ENCODE results near the gene ASCC3. TPM values are rescaled to one million over a fixed set of nuclear protein-coding genes. Genes with fewer than 3 reads are reported as not detected.

The ASCC3 gene, protein sequence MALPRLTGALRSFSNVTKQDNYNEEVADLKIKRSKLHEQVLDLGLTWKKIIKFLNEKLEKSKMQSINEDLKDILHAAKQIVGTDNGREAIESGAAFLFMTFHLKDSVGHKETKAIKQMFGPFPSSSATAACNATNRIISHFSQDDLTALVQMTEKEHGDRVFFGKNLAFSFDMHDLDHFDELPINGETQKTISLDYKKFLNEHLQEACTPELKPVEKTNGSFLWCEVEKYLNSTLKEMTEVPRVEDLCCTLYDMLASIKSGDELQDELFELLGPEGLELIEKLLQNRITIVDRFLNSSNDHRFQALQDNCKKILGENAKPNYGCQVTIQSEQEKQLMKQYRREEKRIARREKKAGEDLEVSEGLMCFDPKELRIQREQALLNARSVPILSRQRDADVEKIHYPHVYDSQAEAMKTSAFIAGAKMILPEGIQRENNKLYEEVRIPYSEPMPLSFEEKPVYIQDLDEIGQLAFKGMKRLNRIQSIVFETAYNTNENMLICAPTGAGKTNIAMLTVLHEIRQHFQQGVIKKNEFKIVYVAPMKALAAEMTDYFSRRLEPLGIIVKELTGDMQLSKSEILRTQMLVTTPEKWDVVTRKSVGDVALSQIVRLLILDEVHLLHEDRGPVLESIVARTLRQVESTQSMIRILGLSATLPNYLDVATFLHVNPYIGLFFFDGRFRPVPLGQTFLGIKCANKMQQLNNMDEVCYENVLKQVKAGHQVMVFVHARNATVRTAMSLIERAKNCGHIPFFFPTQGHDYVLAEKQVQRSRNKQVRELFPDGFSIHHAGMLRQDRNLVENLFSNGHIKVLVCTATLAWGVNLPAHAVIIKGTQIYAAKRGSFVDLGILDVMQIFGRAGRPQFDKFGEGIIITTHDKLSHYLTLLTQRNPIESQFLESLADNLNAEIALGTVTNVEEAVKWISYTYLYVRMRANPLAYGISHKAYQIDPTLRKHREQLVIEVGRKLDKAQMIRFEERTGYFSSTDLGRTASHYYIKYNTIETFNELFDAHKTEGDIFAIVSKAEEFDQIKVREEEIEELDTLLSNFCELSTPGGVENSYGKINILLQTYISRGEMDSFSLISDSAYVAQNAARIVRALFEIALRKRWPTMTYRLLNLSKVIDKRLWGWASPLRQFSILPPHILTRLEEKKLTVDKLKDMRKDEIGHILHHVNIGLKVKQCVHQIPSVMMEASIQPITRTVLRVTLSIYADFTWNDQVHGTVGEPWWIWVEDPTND (N-terminal part only)
- polyA plus RNA-seq, result 30.3 TPM

DNA sequence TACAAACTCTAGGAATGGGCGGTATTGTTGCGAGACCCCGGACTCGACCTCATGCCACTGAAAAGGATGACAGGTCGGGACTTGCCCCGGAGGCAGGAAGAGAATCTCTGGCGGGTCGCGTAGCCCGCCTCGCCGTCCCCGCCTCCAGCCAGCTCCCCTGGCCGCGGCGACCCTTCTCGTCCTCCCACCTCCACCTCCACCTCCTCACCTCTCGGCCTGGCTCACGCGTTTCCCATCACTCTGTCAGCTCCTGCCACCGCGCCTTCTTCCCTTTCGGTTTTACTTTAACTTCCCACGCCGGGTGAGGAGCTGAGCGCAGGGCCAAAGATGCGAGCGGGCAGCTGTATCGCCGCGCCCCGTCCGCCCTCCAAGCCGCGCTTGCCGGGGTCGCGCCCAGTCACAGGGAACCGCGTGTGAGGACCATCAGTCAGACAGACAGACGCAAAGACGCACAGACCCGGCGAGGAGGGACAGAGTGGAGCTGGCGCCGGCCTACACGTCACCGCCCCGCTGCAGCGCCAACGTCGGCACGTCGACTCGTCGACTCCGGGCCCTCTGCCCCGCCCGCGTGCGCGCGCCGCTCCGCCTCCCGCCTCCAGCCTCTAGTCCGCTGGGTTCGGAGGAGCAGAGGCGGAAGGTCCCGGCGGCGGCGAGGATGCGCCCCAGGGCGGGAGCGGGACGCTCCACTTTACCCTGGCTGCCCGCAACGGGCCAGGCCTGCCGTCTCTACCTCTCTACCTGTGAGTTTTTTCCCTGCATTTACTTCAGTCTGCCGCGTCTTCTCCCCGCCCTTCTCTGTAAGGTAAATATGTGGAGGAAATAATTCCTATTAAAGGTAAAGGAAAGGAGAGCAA, at the start of gene ASCC3:
Gene ASCC3 (minus strand): TSS at position 477 of the 854 bp plus-strand sequence. CDS start 13,332 bp downstream, outside the sequence.
- no peaks in the 10 kb centered on the region for H3K9me3 Mint-ChIP-seq
- no peaks in the 10 kb centered on the region for H3K27me3 Mint-ChIP-seq
- peaks cover 22 to 39% (median 28%) of the 10 kb centered on the region in 3 donors for H3K4me1 Mint-ChIP-seq
- no peaks in the 10 kb centered on the region for H3K36me3 Mint-ChIP-seq
- peak within 1 kb of the TSS; percentile 93 to 100 (median 100) for H3K4me3 Mint-ChIP-seq
- peak within 1 kb of the TSS; percentile 70 to 99 (median 86) for H3K27ac Mint-ChIP-seq

DNA sequence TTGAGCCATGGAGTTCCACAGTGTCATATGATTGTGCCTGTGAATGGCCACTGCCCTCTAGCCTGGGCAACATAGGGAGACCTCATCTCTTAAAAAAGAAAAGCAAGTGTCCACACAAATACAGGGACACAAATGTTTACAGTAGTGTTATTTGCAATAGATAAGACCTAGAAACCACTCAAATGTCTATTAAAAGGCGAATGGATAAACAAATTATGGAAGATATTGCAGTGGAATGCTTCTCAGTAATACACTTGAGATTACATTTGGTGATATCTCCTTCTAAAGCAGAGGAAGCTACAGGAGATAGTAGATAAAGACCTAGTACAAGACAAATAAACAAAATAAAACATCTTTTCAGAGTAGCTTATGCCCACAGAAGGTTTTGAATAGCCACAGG, 44.6 kb upstream of the ASCC3 start:
- Mint-ChIP-seq H3K4me1 (no peaks in the 10 kb centered on the region), H3K27me3 (no peaks in the 10 kb centered on the region), H3K36me3 (peaks cover 1% of the 10 kb centered on the region), H3K4me3 (no peak overlapping the region), H3K27ac (peak overlapping the region in 1 of 3 donors; percentile 14), H3K9me3 (peaks cover 0 to under 1% (median 0%) of the 10 kb centered on the region in 3 donors)

DNA sequence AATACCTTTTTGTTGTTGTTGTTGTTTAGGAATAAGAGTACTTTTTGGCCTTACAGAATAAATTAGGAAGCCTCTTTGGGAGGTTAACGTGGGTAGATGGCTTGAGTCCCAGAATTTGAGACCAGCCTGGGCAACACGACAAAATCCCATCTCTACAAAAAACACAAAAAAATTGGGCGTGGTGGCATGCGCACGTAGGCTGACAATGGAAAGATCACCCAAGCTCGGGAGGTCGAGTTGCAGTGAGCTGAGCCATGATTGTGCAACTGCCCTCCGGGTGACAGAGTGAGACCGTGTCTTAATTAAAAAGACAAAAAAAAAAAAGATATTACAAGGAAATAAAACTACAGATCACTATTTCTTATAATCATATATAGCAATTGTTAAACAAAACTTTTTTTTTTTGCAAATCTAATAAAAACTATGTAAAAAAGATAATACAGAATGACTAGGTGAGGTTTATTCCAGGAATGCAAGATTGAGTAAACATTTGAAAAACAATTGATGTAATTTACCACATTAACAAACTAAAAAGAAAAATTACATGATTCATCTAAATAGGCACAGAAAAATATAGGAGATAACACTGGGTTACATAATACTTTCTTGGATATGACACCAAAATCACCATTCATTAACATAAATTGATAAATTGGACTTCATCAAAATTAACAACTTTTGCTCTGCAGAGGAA, 43.6 kb upstream of the ASCC3 start:
- H3K27me3 Mint-ChIP-seq, result no peaks in the 10 kb centered on the region
- no peaks in the 10 kb centered on the region for H3K9me3 Mint-ChIP-seq
- H3K27ac Mint-ChIP-seq, result no peak overlapping the region
- H3K4me3 Mint-ChIP-seq, result no peak overlapping the region
- H3K4me1 Mint-ChIP-seq, result no peaks in the 10 kb centered on the region
- peaks cover under 1% of the 10 kb centered on the region for H3K36me3 Mint-ChIP-seq

DNA sequence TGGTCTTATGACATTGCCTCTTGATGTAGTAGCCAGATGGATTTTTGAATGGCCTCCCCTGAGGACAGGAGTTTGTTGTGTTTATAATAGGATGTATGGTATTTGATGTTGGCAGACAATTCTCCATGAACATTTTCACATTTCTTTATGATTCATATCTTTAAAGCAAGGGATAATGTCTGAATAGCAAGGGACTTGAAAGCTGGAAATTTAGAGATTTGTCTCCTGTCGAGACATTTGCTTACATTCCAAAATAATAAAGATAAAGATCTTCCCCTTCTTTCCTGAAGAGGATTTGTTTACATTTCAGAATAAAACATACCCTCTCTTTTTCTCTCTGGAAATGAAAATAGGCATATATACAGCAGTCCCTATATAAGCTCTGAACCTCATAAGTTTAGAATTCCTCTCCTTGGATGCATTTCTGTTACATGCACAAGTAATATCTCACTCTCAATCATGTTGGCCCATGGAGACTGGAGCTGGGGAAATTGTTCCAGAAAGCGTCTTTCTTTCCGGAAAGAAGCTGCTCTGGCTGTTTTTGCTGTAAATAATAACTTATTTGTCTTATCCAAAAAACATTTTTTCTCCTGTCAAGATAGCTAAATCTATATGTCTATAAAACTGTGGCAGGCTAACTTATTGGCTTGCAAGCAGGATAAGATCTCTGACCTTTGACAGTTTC, 42.5 kb upstream of the ASCC3 start:
- Mint-ChIP-seq H3K27ac (no peak overlapping the region), H3K9me3 (no peaks in the 10 kb centered on the region), H3K4me3 (no peak overlapping the region), H3K36me3 (no peaks in the 10 kb centered on the region), H3K27me3 (no peaks in the 10 kb centered on the region), H3K4me1 (no peaks in the 10 kb centered on the region)

DNA sequence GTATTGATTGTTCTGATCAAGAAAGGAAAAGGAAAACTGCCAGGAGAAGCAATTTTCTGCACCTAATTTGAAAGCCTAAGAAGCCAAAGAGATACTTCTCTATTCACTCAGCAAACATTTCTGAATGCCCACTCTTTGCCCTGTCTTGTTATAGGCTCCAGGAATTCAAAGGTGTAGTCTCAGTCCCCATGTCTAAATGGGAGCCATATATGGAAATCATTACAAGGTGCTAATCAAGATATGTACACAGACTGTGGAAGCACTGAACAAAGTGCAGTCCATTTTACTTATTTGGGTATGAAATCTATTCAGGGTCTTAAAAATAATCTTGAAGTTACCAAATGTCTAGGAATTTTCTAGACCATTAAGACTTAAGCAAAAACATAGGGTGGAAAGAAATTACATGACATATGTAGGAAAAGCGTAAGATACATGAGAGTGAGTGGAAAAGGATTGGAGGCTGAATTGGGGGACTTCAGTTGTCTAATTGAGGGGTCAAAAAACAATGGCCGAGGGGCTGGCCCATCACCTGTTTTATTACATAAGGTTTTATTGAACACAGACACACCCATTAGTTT, 39.0 kb upstream of the ASCC3 start:
- no peaks in the 10 kb centered on the region for H3K4me1 Mint-ChIP-seq
- no peaks in the 10 kb centered on the region for H3K27me3 Mint-ChIP-seq
- no peak overlapping the region for H3K4me3 Mint-ChIP-seq
- H3K27ac Mint-ChIP-seq, result peak overlapping the region in 1 of 3 donors; percentile 72
- no peaks in the 10 kb centered on the region for H3K9me3 Mint-ChIP-seq
- no peaks in the 10 kb centered on the region for H3K36me3 Mint-ChIP-seq

DNA sequence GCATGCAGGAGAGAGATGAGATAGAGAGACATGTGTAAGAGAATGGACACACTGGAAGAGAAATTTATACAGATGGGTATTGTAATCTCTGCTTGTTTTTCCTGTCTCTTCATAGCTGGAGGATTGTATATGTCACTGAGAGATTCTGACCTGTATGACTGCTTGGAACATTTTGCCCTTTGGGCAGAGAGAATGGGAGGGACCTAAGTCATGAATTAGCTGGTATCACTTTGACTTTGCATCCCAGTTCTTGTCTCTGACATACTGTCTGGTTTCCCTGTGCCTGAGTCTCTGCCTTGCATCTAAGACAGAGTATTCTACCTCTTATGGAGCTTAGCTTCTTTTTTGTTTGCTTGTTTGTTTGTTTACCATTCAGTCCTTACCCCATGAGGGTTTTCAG, 37.0 kb upstream of the ASCC3 start:
- H3K27ac Mint-ChIP-seq, result no peak overlapping the region
- peaks cover 2% of the 10 kb centered on the region for H3K27me3 Mint-ChIP-seq
- H3K4me1 Mint-ChIP-seq, result no peaks in the 10 kb centered on the region
- H3K9me3 Mint-ChIP-seq, result no peaks in the 10 kb centered on the region
- H3K36me3 Mint-ChIP-seq, result no peaks in the 10 kb centered on the region
- H3K4me3 Mint-ChIP-seq, result no peak overlapping the region

DNA sequence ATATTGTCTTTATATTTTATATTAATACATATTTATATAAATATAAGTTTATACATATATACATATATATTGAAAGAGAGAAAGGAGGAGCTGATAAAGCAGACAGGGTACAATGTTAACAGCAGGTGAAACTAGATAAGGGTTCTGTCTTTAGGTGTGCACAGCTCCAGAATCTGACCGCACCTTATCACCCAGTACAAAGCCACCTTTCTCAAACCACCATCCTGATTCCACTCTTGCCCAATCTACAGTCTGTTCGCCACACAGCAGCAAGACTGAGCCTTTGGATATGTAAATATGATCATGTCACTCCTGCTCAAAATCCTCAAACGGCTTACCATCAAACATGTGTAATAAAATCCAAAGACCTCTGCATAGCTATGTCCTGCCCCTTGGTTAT, 34.7 kb upstream of the ASCC3 start:
- H3K36me3 Mint-ChIP-seq, result no peaks in the 10 kb centered on the region
- no peak overlapping the region for H3K4me3 Mint-ChIP-seq
- H3K9me3 Mint-ChIP-seq, result no peaks in the 10 kb centered on the region
- H3K27me3 Mint-ChIP-seq, result peaks cover 2% of the 10 kb centered on the region
- H3K27ac Mint-ChIP-seq, result no peak overlapping the region
- no peaks in the 10 kb centered on the region for H3K4me1 Mint-ChIP-seq

DNA sequence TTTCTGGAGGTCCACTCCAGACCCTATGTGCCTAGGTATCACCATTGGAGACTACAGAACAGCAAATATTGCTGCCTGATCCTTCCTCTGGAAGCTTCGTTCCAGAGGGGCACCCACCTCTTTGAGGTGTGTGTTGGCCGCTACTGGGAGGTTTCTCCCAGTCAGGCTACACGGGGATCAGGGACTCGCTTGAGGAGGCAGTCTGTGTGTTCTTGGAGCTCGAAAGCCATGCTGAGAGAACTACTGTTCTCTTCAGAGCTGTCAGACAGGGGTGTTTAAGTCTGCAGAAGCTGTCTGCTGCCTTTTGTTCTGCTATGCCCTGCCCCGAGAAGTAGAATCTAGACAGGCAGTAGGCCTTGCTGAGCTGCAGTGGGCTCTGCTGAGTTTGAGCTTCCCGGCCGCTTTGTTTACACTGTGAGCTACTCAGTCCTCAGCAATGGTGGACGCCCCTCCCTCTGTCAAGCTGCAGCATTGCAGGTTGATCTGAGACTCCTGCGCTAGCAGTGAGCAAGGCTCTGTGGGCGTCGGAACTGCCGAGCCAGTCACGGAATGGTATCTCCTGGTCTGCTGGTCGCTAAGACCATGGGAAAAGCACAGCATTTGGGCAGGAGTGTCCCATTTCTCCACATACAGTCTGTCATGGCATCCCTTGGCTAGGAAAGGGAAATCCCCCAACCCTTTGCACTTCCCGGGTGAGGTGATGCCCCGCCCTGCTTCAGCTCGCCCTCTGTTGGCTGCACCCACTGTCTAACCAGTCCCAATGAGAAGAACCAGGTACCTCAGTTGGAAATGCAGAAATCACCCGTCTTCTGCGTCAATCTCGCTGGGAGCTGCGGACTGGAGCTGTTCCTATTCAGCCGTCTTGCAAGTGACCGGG, 32.5 kb upstream of the ASCC3 start:
- Mint-ChIP-seq H3K4me3 (peak overlapping the region in 2 of 4 donors; percentile 19 to 47), H3K4me1 (no peaks in the 10 kb centered on the region), H3K27me3 (peaks cover 2% of the 10 kb centered on the region), H3K27ac (no peak overlapping the region), H3K9me3 (no peaks in the 10 kb centered on the region), H3K36me3 (no peaks in the 10 kb centered on the region)

DNA sequence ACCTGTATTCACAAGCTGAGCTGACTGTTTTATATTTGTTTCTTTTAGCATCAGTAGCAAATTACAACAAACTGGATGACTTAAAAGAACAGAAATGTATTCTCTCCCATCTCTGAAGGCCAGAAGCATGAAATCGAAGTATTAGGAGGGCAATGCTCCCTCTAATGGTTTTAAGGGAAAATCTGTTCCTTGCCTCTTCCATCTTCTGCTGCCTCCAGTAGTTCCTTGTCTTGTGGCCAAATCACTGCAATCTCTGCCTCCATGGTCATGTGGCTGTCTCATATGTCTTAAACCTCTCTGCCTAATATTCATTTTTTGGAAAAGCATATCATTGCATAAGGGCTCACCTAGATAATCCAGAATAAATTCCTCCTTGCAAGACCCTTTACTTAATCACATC, 25.2 kb upstream of the ASCC3 start:
- Mint-ChIP-seq H3K36me3 (no peaks in the 10 kb centered on the region), H3K27ac (no peak overlapping the region), H3K4me3 (no peak overlapping the region), H3K27me3 (no peaks in the 10 kb centered on the region), H3K4me1 (no peaks in the 10 kb centered on the region), H3K9me3 (peaks cover 0 to 2% (median 0%) of the 10 kb centered on the region in 3 donors)

DNA sequence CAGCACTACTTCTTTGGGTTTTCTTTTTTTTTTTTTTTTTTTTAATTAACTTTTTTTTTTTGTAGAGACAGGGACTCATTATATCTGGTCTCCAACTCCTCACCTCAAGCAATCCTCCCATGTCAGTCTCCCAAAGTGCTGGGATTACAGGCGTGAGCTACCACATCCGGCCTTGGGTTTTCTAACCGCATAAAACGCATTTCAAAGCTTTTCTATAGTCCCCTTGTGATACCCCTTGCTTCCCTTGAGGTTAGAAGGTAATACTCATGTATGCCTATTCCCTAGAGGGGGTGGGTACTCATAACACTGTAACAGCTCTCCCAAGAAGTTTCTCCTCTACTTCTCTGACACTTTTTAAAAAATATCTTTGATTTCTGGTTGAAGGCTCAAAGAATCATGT, 23.9 kb upstream of the ASCC3 start:
- Mint-ChIP-seq H3K36me3 (no peaks in the 10 kb centered on the region), H3K4me1 (no peaks in the 10 kb centered on the region), H3K27me3 (no peaks in the 10 kb centered on the region), H3K27ac (no peak overlapping the region), H3K4me3 (no peak overlapping the region), H3K9me3 (peaks cover 0 to 2% (median 0%) of the 10 kb centered on the region in 3 donors)

DNA sequence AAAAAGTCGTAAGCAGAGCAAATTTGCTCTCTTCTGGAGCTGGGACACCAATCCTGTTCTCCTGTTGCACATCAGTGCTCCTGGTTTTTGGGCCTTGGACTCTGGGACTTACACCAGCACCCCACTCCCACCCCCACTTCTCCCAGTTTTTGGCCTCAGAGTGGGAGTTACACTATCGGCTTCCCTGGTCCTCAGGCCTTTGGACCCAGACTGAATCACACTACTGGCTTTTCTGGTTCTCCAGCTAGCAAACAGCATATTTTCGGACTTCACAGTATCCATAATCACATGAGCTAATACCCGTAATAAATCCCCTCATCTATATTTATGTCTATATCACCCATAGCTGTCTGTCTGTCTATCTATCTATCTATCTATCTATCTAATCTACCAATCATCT, 23.2 kb upstream of the ASCC3 start:
- Mint-ChIP-seq H3K4me1 (no peaks in the 10 kb centered on the region), H3K27me3 (no peaks in the 10 kb centered on the region), H3K4me3 (no peak overlapping the region), H3K27ac (no peak overlapping the region), H3K9me3 (peaks cover 0 to 2% (median 0%) of the 10 kb centered on the region in 3 donors), H3K36me3 (no peaks in the 10 kb centered on the region)

DNA sequence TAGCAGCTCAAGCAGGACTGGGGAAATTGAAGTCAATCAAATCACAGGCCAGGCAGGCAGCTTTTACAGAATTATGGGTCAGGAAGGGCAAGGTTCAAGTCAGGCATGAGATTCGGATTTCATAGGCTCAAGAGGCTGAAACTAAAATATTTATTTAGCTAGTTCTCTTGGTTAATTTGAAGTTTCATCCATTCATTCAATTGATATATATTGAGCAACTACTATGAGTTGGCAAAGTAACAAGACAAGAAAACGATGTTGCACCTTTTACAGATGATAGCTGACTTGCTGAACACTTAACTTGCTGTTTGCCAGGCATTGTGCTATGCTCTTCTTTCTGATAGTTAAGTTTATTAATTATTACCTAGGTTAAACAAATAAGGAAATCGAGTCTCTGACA, 20.5 kb upstream of the ASCC3 start:
- H3K4me1 Mint-ChIP-seq, result no peaks in the 10 kb centered on the region

More for the DNA sequence above, 20.5 kb upstream of the ASCC3 start:
- Mint-ChIP-seq H3K36me3 (no peaks in the 10 kb centered on the region), H3K27ac (no peak overlapping the region), H3K27me3 (no peaks in the 10 kb centered on the region), H3K9me3 (peaks cover 0 to 2% (median 0%) of the 10 kb centered on the region in 3 donors), H3K4me3 (no peak overlapping the region)
